ENCODE measurements around the gene NLE1.
"Not testable (repeated sequence)": the region's sequence is repeated elsewhere in the genome, so short reads cannot be mapped to it uniquely, and the experiment has no call there.

NLE1 gene

DNA sequence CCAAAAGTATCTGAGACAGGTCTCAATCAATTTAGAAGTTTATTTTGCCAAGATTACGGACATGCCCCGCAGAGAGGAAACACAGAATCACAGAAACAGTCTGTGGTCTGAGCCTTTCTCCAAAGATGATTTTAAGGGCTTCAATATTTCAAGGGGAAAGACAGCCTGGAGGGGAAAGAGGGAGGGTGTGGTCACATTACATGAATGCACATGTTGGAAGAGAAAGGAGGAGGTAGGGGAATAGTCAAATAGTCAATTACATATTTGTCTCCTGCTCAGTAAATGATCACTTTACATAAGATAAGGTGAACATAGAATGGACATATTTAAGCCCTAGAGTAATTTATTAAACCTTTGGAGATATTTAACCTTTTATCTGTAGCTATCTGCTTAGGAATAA is 17.8 kb upstream of the NLE1 start:
- no peak overlapping the region for H3K9ac ChIP-seq (ENCODE audit: low read length)
- H3K36me3 ChIP-seq (ENCODE audit: control insufficient read depth, insufficient read depth, low read length), result no peaks in the 10 kb centered on the region
- H3K27ac ChIP-seq (ENCODE audit: low read depth, low read length), result no peak overlapping the region
- no peak overlapping the region for H3K4me3 ChIP-seq (ENCODE audit: low read length)
- H3K4me1 ChIP-seq (ENCODE audit: control insufficient read depth, insufficient read depth, low read length), result no peaks in the 10 kb centered on the region
- no peaks in the 10 kb centered on the region for H3K27me3 ChIP-seq (ENCODE audit: control insufficient read depth, insufficient read depth, low read length)

- no peaks in the 10 kb centered on the region for H3K36me3 ChIP-seq (ENCODE audit: control insufficient read depth, insufficient read depth, low read length)
Observed at GRCh38 chr17:35155246-35155645, 13.1 kb upstream of the NLE1 start.

GRCh38 chr17:35154196-35155165 is 12.4 kb upstream of the NLE1 start:
- Histone ChIP-seq H3K4me3 (ENCODE audit: low read length) (no peak overlapping the region), H3K27ac (ENCODE audit: low read depth, low read length) (no peak overlapping the region), H3K9ac (ENCODE audit: low read length) (no peak overlapping the region), H3K27me3 (ENCODE audit: control insufficient read depth, insufficient read depth, low read length) (no peaks in the 10 kb centered on the region), H3K36me3 (ENCODE audit: control insufficient read depth, insufficient read depth, low read length) (no peaks in the 10 kb centered on the region), H3K4me1 (ENCODE audit: control insufficient read depth, insufficient read depth, low read length) (no peaks in the 10 kb centered on the region)

More at GRCh38 chr17:35155246-35155645, 13.1 kb upstream of the NLE1 start:
- Histone ChIP-seq H3K4me3 (ENCODE audit: low read length) (no peak overlapping the region), H3K27ac (ENCODE audit: low read depth, low read length) (no peak overlapping the region), H3K4me1 (ENCODE audit: control insufficient read depth, insufficient read depth, low read length) (no peaks in the 10 kb centered on the region), H3K27me3 (ENCODE audit: control insufficient read depth, insufficient read depth, low read length) (no peaks in the 10 kb centered on the region), H3K9ac (ENCODE audit: low read length) (no peak overlapping the region)

- Histone ChIP-seq H3K36me3 (ENCODE audit: control insufficient read depth, insufficient read depth, low read length) (no peaks in the 10 kb centered on the region), H3K4me1 (ENCODE audit: control insufficient read depth, insufficient read depth, low read length) (no peaks in the 10 kb centered on the region), H3K27ac (ENCODE audit: low read depth, low read length) (no peak overlapping the region), H3K27me3 (ENCODE audit: control insufficient read depth, insufficient read depth, low read length) (no peaks in the 10 kb centered on the region), H3K4me3 (ENCODE audit: low read length) (no peak overlapping the region), H3K9ac (ENCODE audit: low read length) (no peak overlapping the region)
Observed at GRCh38 chr17:35152421-35153140, 10.5 kb upstream of the NLE1 start.

DNA sequence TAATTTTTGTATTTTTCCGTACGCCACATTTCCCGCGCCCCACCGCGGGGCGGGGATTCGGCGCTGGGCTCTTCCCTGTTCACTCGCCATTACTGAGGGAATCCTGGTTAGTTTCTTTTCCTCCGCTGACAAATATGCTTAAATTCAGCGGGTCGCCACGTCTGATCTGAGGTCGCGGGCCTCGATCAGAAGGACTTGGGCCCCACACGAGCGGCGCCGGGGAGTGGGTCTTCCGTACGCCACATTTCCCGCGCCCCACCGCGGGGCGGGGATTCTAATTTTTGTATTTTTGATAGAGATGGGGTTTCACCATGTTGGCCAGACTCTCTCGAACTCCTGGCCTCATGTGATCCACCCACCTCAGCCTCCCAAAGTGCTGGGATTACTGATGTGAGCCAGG is 9.0 kb upstream of the NLE1 start:
- H3K4me3 ChIP-seq (ENCODE audit: low read length); H3K4me1 ChIP-seq (ENCODE audit: control insufficient read depth, insufficient read depth, low read length); H3K36me3 ChIP-seq (ENCODE audit: control insufficient read depth, insufficient read depth, low read length); H3K27me3 ChIP-seq (ENCODE audit: control insufficient read depth, insufficient read depth, low read length); H3K9ac ChIP-seq (ENCODE audit: low read length); H3K27ac ChIP-seq (ENCODE audit: low read depth, low read length): not testable (repeated sequence)

- H3K4me3 ChIP-seq (ENCODE audit: low read length), result no peak overlapping the region
- no peaks in the 10 kb centered on the region for H3K4me1 ChIP-seq (ENCODE audit: control insufficient read depth, insufficient read depth, low read length)
- no peak overlapping the region for H3K27ac ChIP-seq (ENCODE audit: low read depth, low read length)
Observed at GRCh38 chr17:35149941-35150340, 7.8 kb upstream of the NLE1 start.

DNA sequence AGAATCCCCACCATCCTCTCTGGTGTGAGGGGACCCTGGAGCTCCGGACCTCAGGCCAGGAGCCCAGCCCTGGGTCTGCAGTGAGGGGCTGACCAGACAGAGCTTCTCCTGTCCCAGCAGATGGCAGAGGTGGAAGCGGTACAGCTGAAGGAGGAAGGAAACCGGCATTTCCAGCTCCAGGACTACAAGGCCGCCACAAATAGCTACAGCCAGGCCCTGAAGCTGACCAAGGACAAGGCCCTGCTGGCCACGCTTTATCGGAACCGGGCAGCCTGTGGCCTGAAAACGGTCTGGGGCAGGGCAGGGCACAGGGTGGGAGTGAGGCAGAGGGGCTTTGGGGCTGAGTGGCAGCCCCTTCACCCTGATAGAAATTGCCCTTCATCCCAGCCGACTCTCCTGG is 6.0 kb upstream of the NLE1 start:
- H3K9ac ChIP-seq (ENCODE audit: low read length), result no peak overlapping the region
- H3K27ac ChIP-seq (ENCODE audit: low read depth, low read length), result no peak overlapping the region
- H3K4me1 ChIP-seq (ENCODE audit: control insufficient read depth, insufficient read depth, low read length), result no peaks in the 10 kb centered on the region
- H3K36me3 ChIP-seq (ENCODE audit: control insufficient read depth, insufficient read depth, low read length), result no peaks in the 10 kb centered on the region
- no peaks in the 10 kb centered on the region for H3K27me3 ChIP-seq (ENCODE audit: control insufficient read depth, insufficient read depth, low read length)
- no peak overlapping the region for H3K4me3 ChIP-seq (ENCODE audit: low read length)

More at GRCh38 chr17:35149941-35150340, 7.8 kb upstream of the NLE1 start:
- Histone ChIP-seq H3K36me3 (ENCODE audit: control insufficient read depth, insufficient read depth, low read length) (no peaks in the 10 kb centered on the region), H3K27me3 (ENCODE audit: control insufficient read depth, insufficient read depth, low read length) (no peaks in the 10 kb centered on the region), H3K9ac (ENCODE audit: low read length) (no peak overlapping the region)

DNA sequence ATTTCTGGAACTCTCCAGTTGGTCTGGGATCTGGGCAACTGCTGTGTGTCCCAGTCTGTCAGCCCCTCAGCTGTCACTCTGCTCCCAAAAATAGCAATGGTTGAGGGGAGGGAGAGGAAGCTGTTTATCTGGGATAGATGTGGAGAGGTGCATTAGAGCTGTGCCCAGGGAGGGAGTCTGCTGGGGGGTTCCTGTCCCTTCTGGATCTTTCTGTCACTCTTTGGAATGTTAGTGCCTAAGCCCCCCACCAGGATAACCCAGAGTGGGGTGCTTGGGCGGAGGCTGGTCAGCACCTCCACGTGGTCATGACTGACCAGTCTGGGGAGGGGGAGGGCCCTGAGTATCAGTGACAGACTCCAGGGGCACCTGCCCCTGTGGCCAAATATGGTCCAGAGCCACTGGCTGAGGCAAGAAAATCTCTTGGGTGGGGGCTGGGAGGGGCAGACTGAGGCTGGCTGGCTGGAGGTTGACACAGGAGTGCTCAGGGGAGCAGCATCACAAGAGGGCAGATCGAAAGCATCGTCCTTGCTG is 5.3 kb upstream of the NLE1 start, which contains the start of gene UNC45B:
Gene UNC45B, plus strand, starts transcription at position 443 of the 531 bp plus-strand sequence. CDS start 447 bp downstream, outside the sequence.
- Histone ChIP-seq H3K27me3 (ENCODE audit: control insufficient read depth, insufficient read depth, low read length) (no peaks in the 10 kb centered on the region), H3K27ac (ENCODE audit: low read depth, low read length) (no peak within 1 kb of the TSS), H3K9ac (ENCODE audit: low read length) (no peak within 1 kb of the TSS), H3K4me3 (ENCODE audit: low read length) (no peak within 1 kb of the TSS), H3K4me1 (ENCODE audit: control insufficient read depth, insufficient read depth, low read length) (no peaks in the 10 kb centered on the region), H3K36me3 (ENCODE audit: control insufficient read depth, insufficient read depth, low read length) (no peaks in the 10 kb centered on the region)

DNA sequence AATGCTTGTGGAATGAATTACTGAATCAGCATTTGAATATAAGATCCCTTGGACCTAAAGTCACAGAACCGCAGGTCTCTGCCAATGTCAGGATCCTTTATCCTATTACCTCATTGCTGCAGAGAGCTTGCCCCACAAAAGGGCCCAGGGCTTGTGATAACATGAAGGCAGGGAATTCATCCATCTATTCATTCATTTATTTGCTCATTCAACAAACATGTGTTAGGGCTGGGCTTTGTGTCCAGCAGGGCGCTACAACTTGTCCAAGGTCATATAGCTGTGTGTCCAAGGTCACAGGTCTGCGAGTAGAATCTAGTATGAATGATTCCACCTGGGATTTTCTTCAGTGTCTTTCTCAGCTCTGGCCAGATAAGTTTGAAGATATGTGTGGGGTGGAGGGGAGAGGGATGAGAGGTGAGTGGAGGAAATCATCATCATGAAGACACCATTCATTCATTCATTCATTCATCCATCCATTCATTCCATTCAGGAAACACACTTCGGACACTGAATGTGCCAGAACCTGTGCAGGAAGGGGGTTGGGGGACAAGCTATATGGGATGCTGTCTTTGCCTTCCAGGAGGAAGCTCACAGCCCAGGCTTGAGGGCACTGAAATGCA is 4.2 kb upstream of the NLE1 start:
- H3K4me1 ChIP-seq (ENCODE audit: control insufficient read depth, insufficient read depth, low read length), result peaks cover 2% of the 10 kb centered on the region
- no peak overlapping the region for H3K9ac ChIP-seq (ENCODE audit: low read length)
- no peaks in the 10 kb centered on the region for H3K27me3 ChIP-seq (ENCODE audit: control insufficient read depth, insufficient read depth, low read length)
- no peaks in the 10 kb centered on the region for H3K36me3 ChIP-seq (ENCODE audit: control insufficient read depth, insufficient read depth, low read length)
- H3K4me3 ChIP-seq (ENCODE audit: low read length), result no peak overlapping the region
- H3K27ac ChIP-seq (ENCODE audit: low read depth, low read length), result no peak overlapping the region

DNA sequence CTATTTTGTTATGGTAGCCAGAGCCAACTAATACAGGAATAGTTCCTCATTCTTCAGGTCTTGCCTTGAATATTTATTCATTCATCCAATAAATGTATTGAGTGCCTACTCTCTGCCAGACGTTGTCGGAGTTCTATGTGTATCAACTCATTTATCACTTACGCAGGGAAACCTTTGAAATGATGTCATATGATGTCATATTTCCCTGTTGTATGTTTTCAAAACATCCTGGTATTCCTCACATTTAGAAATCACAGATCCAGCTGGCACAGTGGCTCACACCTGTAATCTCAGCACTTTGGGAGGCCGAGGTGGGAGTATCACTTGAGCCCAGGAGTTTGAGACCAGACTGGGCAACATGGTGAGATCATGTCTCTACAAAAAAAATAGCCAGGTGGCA is 2.7 kb upstream of the NLE1 start:
- H3K4me3 ChIP-seq (ENCODE audit: low read length), result no peak overlapping the region

GRCh38 chr17:35142467-35142796 is 329 bp upstream of the NLE1 start:
- no peak overlapping the region for H3K9ac ChIP-seq (ENCODE audit: low read length)
- H3K4me1 ChIP-seq (ENCODE audit: control insufficient read depth, insufficient read depth, low read length), result peaks cover 2% of the 10 kb centered on the region
- no peak overlapping the region for H3K4me3 ChIP-seq (ENCODE audit: low read length)
- no peaks in the 10 kb centered on the region for H3K36me3 ChIP-seq (ENCODE audit: control insufficient read depth, insufficient read depth, low read length)
- H3K27ac ChIP-seq (ENCODE audit: low read depth, low read length), result no peak overlapping the region
- H3K27me3 ChIP-seq (ENCODE audit: control insufficient read depth, insufficient read depth, low read length), result no peaks in the 10 kb centered on the region

More for the DNA sequence above, 2.7 kb upstream of the NLE1 start:
- no peaks in the 10 kb centered on the region for H3K36me3 ChIP-seq (ENCODE audit: control insufficient read depth, insufficient read depth, low read length)
- H3K4me1 ChIP-seq (ENCODE audit: control insufficient read depth, insufficient read depth, low read length), result peaks cover 2% of the 10 kb centered on the region
- no peak overlapping the region for H3K27ac ChIP-seq (ENCODE audit: low read depth, low read length)
- no peak overlapping the region for H3K9ac ChIP-seq (ENCODE audit: low read length)
- no peaks in the 10 kb centered on the region for H3K27me3 ChIP-seq (ENCODE audit: control insufficient read depth, insufficient read depth, low read length)

DNA sequence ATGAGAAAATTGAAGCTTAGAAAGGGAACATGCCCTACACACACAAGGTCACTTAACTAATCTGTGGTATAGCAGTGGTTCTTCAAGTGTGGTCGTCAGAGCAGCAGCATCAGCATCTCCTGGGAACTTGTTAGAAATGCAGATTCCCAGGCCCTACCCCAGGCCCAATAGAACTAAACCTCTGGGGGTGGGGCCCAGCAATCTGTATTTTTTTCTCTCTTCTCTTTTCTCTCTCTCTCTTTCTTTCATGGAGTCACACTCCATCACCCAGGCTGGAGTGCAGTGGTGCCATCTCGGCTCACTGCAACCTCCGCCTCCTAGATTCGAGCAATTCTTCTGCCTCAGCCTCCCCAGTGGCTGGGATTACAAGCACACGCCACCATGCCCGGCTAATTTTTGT is 3.9 kb downstream of the NLE1 start:
- no peak overlapping the region for H3K4me3 ChIP-seq (ENCODE audit: low read length)
- H3K27me3 ChIP-seq (ENCODE audit: control insufficient read depth, insufficient read depth, low read length), result no peaks in the 10 kb centered on the region
- no peak overlapping the region for H3K9ac ChIP-seq (ENCODE audit: low read length)
- peaks cover 14% of the 10 kb centered on the region for H3K36me3 ChIP-seq (ENCODE audit: control insufficient read depth, insufficient read depth, low read length)
- peaks cover 2% of the 10 kb centered on the region for H3K4me1 ChIP-seq (ENCODE audit: control insufficient read depth, insufficient read depth, low read length)
- no peak overlapping the region for H3K27ac ChIP-seq (ENCODE audit: low read depth, low read length)
